Activated T-cell treated with anti-CD3 and anti-CD28 coated beads for 48 hours (primary cell): ENCODE results near the gene OR5B2.
"Not testable (repeated sequence)": the region's sequence is repeated elsewhere in the genome, so short reads cannot be mapped to it uniquely, and the experiment has no call there.

Source experiments
- DNase-seq: peaks from one replicate; pipeline ENCODE4 v3.0.0-alpha.2; 2020; ENCODE audit warnings: low read depth

Gene OR5B2

GRCh38 chr11:58428021-58428420 lies at the start of gene OR5B2:
Gene OR5B2, minus strand, starts transcription at chr11:58428121. Its CDS starts 4,860 bp downstream, at chr11:58423261.
- no peak for DNase-seq

DNA sequence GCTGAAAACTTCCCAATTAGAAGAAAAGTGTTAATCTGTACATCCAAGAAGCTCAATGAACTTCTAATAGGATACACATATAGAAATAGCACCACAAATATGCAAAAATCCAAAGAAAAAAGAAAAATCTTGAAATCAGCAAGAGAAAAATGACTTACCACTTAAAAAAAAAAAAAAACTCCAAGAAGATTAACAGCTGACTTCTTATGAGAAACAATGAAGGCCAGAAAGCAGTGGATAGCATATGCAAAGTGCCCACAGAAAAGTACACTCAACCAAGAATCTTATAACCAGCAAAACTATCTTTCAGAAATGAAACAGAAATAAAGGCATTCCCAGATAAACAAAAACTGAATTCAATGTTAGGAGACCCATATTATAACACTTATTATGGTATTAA lies 44.0 kb upstream of the OR5B2 start:
- DNase-seq: no peak

DNA sequence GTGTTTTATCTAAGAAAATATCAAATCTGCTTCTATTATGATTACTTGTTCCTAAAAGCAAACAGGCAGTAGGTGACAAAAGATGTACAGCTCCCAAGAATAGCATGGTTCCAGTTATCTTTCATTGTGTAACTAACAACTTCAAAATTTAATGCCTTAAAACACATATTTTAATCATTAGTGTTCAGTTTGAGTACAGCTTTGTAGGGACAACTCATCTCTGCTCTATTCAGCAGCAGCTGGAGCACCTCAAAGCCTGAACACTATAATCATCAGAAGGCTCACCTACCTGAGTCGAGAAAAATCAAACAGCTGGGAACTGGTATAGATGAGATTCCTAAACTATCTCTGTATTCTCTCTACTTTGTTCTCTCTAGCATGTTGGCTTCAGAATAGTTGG lies 38.4 kb upstream of the OR5B2 start:
- no peak for DNase-seq

DNA sequence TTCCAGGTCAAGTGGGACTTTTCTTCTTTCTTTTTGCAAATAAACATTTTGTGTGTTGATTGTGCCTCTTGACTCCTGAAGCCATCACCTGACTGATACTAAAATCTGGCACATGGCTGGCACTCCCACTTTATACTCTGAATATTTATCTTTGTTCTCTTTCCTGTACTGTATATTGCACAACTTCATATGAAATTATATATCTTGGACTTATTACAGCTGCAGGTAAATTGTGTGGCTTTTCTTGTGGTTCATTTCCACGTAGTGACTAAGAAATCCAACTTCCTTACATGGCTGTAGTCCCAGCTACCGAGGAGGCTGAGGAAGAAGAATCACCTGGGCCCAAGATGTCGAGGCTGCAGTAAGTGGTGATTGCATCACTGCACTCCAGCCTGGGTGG lies 37.8 kb upstream of the OR5B2 start:
- DNase-seq: no peak

DNA sequence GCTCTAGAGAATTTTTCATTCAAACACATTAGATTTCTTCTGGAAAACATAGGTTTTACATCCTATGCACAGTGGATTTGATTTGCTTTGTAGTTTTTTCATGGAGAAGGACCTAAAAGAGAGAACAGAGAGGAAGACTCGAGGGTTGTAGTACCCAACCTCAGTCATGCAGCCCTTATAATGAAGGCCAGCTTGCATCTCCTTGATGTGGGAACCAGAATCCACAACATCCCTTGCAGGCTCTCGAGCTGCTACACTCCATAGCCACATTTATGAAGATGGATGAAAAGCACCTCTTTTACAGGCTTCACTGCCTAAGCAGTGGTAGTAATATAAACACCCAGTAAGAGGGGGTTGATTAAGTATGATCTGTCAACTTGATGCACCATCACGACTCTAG lies 23.7 kb upstream of the OR5B2 start:
- DNase-seq: no peak

DNA sequence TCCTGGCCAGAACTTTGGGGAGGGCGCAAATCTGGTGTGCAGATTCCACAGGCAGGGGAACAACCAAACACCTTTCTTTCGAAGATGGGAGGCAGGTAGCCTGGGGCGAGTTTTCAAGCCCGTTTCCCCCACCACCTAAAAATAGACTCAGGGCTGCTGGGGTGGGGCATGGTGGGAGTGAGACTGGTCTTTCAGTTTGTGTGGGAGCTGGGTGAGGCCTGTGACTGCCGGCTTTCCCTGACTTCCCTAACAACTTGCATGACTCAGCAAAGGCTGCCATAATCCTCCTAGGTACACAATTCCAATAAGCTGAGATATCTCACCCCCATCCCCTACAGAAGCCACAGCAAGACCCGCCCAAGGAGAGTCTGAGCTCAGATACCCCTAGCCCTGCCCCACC lies 18.4 kb upstream of the OR5B2 start:
- no peak for DNase-seq

GRCh38 chr11:58444300-58444699 lies 16.4 kb upstream of the OR5B2 start:
- DNase-seq: no peak

GRCh38 chr11:58442136-58442535 lies 14.2 kb upstream of the OR5B2 start, which contains the start of gene OR5B12:
Gene OR5B12, minus strand, starts transcription at chr11:58442236. Its CDS starts 2,085 bp downstream, at chr11:58440151.
- no peak for DNase-seq

DNA sequence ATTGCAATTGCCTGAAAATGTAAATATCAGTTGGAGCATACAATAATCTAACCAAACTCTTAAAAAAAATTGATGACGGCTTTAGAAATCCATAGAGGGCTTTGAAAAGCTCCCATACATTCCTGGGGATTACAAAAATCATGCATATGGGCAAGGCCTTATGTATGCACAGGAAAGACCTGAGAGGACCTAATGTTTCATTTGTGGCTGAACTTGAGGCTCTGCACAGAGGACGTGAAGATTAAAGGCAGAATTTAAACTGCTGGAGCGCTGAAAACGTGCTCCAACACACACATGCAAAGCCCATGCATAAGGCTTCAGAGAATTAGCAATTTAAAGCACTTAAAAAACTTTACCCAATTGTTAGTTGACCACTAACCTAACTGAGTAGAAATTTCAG lies 10.6 kb upstream of the OR5B2 start:
- no peak for DNase-seq

- no peak for DNase-seq
These were observed 6.3 kb upstream of the OR5B2 start for GRCh38 chr11:58434217-58434616.

DNA sequence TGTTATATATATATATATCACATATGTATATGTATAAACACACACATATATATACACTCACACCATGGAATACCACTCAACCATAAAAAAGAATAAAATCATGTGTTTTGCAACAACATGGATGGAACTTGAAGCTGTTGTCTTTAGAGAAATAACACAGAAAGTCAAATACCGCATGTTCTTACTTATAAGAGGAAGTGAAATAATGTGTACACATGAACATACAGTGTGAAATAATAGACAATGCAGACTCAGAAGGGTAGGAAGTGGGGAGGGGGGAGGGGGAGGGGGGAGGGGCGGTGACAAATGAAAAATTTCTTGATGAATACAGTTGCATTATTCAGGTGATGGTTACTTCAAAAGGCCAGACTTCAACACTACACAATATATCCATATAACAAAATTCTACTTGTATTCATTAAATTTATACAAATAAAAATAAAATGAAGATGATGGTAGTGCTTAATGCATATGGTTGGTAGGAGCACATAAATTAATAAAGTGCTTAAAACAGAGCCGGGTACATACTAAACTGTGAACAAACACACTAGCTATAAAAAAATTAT lies 5.8 kb upstream of the OR5B2 start:
- no peak for DNase-seq

- DNase-seq: no peak
These were observed 1.4 kb upstream of the OR5B2 start for GRCh38 chr11:58429273-58429672.

DNA sequence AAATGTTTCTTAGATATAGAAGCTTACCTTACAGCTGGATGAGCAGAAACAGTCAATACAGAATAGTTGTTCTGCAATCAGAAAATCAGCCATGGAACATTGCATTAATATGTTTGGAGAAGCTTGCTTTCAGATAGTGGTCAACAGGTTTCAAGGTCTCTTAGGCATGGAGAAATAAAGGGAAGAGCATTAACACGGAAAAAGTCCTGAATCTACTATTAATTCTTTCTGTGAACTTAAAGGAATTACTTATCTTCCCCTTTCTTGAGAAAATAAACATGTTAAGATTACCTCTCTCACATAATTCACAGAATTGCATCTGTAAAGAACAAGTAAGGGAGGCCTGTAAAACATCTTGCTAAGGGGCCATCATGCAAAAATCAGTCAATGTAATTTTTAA lies 21.1 kb downstream of the OR5B2 start, which contains the start of gene OR5B3:
Gene OR5B3 (minus strand): TSS at position 101 of the 400 bp plus-strand sequence. CDS start 3,465 bp downstream, outside the sequence.
- DNase-seq: no peak

DNA sequence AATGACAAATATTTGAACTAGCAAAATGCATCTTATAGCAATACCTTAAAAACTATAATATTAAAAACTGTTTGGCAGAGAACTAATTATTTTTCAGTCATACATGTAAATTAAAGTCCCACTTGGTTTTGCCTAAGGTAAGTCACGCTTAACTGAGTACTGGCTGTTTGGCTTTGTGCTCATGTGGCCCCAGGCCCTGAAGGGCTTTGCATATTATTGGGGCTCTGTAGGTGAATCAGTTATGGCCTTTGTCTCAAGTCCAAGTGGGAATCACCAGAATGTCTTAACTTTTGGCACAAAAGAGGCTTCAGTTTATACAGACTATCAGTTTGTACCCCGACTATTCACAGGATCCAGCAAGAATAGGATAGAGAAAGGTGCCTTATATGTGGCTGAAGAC lies 28.3 kb downstream of the OR5B2 start:
- DNase-seq: not testable (repeated sequence)

GRCh38 chr11:58395581-58395980 lies 32.3 kb downstream of the OR5B2 start:
- no peak for DNase-seq

DNA sequence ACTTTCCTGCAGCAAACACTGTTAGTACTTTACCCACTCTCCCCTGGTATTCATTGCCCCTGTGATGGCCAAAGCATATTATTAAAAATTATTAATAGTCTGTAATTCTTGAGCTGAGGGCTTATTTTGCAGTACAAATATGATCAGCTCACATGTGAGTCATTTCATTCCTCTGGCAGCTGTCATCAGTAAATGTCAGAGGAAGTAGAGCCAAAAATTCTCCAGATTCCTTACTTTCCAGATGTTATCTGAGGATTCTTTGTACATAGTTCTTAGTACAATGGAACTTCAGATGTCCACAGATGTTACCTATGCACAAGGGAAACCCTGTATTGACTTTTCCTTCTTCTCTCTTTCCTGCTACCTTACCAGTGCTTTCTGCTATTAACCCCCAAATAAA lies 33.7 kb downstream of the OR5B2 start:
- DNase-seq: no peak

- DNase-seq: no peak
These were observed 35.2 kb downstream of the OR5B2 start for GRCh38 chr11:58392746-58393145.

GRCh38 chr11:58391879-58392278 lies 36.0 kb downstream of the OR5B2 start:
- no peak for DNase-seq

DNA sequence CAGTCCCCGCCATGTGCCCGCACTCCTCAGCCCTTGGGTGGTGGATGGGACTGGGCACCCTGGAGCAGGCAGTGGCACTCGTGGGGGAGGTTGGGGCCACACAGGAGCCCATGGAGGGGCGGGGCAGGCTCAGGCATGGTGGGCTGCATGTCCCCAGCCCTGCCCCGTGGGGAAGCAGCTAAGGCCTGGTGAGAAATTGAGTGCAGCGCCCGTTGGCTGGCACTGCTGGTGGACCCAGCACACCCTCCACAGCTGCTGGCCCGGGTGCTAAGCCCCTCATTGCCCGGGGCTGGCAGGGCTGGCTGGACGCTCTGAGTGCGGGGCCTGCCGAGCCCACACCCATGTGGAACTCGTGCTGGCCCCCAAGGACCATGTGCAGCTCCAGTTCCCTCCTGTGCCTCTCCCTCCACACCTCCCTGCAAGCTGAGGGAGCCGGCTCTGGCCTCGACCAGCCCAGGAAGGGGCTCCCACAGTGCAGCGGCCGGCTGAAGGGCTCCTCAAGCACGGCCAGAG lies 37.3 kb downstream of the OR5B2 start:
- DNase-seq: no peak
